Sigmoid colon (tissue), 7 donors: ENCODE measurements around the gene PSG4. TPM values are rescaled to one million over a fixed set of nuclear protein-coding genes. Genes with fewer than 3 reads are reported as not detected.
"Not testable (repeated sequence)": the region's sequence is repeated elsewhere in the genome, so short reads cannot be mapped to it uniquely, and the experiment has no call there.

Source experiments
- DNase-seq: peaks from one replicate; pipeline ENCODE4 v3.0.0-alpha.2; 2019
- H3K27ac ChIP-seq, 4 donors: fragments of 200-600 bp; sonication (generic); one replicate each; pipeline ENCODE4 v1.5.1; 2016 to 2019; ENCODE audit warnings: mild to moderate bottlenecking in 1 of 4
- H3K27me3 ChIP-seq, 3 donors: fragments of 200-600 bp; sonication (generic); one replicate each; pipeline ENCODE4 v1.5.1; 2019; ENCODE audit warnings: mild to moderate bottlenecking in 1 of 3
- H3K36me3 ChIP-seq, 4 donors: fragments of 200-600 bp; sonication (generic); one replicate each; pipeline ENCODE4 v1.5.1; 2016 to 2019
- H3K4me1 ChIP-seq, 4 donors: fragments of 200-600 bp; sonication (generic); one replicate each; pipeline ENCODE4 v1.5.1; 2017 to 2019
- H3K4me3 ChIP-seq, 4 donors: fragments of 200-600 bp; sonication (generic); one replicate each; pipeline ENCODE4 v1.5.1; 2017 to 2019; ENCODE audit warnings: mild to moderate bottlenecking in 2 of 4, moderate library complexity in 1 of 4
- H3K9me3 ChIP-seq, 4 donors: fragments of 200-600 bp in 3 of 4; sonication (generic) in 3 of 4; one replicate each; pipeline versions ENCODE4 v1.5.1 to v1.6.1; 2013 to 2019
- WGBS, 2 donors: extraction: QIAGEN DNeasy Blood & Tissue Kit; methylation state at CpG; one replicate each; pipeline ENCODE4 v1.1.7; 2013; 5-methylcytosine and 5-hydroxymethylcytosine counted together
- intact Hi-C: fragments of 100-400 bp; cut with DNase I; formaldehyde crosslinking; loops from one replicate; pipeline ENCODE4 v1.15.1; 2023
- polyA plus RNA-seq, 3 donors: library from polyadenylated mRNA; stranded (reverse); fragments of 200-250 nt; gene quantifications; one replicate each; pipeline ENCODE4 v1.2.3, GENCODE V29; 2013
- total RNA-seq, 4 donors: library from RNA; depleted of rRNA; stranded (reverse); fragments of >200 nt; gene quantifications; one replicate each; pipeline ENCODE4 v1.1.0, GENCODE V29; 2016
- TF ChIP-seq, protein P1 (sequence below), 4 experiments: fragments of 450-650 bp in 3 of 4; fragments of 200-600 bp in 1 of 4; IDR thresholded peaks; one replicate each; pipeline ENCODE4 v1.5.1; 2016 to 2019; ENCODE audit warnings: antibody characterized with exemption in 4 of 4, mild to moderate bottlenecking in 3 of 4, moderate library complexity in 2 of 4
- donor health status: healthy with polysubstance abuse.
- donor health status: Bipolar disorder and iron deficiency.
- donor health status: healthy.

The PSG4 gene
- total and polyA plus RNA-seq, 7 donors, result not detected

DNA sequence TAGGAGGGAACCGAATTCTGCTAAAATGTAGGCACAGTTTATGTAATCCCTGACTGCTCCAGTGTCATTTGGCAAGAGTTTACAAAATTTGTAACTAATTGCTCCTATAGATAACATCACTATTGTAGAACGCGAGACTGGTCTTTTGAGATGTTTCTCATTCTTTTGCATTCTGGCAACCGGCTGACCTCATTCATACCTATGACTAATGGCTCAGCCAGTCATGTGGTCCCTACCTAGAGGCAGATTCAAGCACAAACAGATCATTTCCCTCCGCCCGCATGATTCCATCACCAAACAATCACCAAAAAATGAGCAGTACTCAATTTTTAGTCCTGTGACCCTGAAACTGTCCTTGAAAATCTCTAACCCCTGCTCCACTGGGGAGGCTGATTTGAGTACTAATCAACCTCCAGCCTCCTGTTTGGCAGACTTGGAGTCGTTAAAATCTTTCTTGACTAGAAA lies 4.1 kb downstream of the PSG4 start:
- H3K27me3 ChIP-seq, H3K4me3 ChIP-seq, DNase-seq, H3K9me3 ChIP-seq, H3K36me3 ChIP-seq, intact Hi-C loops: not testable (repeated sequence)
- peak overlapping the region in 3 of 4 donors; percentile 45 to 72 (median 71) for H3K27ac ChIP-seq
- WGBS, 2 donors, result 74 to 82% methylated on average over 7 of the region's 7 CpGs
- H3K4me1 ChIP-seq, result peaks cover 0 to 26% (median 5%) of the 10 kb centered on the region in 4 donors

DNA sequence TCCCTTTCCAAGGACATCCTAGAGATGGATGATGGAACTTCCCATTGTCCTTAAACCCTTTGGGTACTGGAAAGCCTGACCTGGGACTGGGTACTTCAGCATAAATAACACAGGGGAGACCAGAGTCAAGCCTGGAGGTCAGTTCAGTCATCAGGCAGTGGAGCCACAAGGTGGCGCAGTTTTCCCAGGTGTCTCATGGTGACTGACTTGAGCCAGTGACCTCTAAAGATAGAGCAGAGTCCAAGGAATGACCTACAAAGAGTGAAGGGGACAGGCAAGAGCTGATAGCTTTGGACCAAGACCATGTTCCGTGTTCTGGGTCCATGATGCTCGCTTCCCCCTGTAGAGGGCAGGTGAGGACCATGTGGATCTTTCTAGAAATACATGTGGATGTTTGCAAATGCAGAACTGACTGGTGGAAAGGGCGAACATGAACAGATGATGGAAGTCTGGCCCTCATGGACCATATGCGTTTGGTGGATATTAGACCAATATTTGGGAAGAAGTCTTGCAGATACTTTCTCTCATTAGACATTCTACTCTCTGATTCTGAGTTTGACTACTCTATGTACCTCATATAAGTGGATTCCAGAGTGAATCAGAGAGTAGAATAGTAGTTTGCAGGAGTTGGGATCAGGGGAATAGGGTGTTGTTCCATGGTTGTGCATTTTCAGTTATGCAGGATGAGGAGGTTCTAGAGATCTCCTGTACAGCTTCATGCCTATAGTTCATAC lies 6.6 kb downstream of the PSG4 start:
- H3K27ac ChIP-seq, H3K9me3 ChIP-seq, DNase-seq, H3K36me3 ChIP-seq, H3K4me3 ChIP-seq, H3K27me3 ChIP-seq, intact Hi-C loops: not testable (repeated sequence)
- 48 to 58% methylated on average over 5 of the region's 5 CpGs for WGBS, 2 donors
- peaks cover 0 to 26% (median 5%) of the 10 kb centered on the region in 4 donors for H3K4me1 ChIP-seq

DNA sequence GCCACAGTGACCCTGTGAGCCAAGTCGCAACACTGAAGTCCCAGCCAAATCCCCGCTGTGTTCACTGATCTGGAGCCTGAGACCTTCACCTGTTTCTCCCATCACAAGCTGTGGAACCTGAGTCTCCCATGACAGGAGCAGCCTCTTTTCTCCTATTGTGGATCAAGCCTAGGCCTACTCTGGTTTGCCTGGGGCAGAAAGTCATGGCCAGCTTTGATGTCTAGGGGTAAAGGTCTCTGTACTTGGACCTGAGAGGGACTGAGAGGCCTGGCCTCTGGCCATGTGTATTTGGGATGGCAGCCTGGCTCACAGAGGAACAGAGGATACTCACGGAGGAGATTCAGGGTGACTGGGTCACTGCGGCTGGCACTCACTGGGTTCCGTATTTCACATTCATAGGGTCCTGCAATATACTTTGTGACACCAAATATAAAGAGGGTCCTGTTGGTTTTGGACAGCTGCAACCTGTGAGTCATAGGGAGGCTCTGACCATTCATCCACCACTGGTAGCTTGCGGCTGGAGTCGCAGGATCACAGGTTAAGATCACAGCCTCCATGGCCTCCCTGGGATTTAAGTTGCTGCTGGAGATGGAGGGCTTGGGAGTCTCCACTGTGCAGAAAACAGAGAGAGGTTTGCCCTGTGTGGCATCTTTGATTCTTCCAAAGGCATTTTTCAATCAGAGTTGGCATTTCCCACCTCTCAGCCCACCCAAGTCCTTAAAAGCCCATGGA lies 7.6 kb downstream of the PSG4 start:
- DNase-seq, intact Hi-C loops, H3K27ac ChIP-seq, H3K27me3 ChIP-seq, H3K4me3 ChIP-seq, H3K9me3 ChIP-seq, H3K36me3 ChIP-seq: not testable (repeated sequence)
- WGBS, 2 donors, result 88 to 91% methylated on average over 4 to 6 of the region's 7 CpGs
- H3K4me1 ChIP-seq, result peaks cover 0 to 20% (median 5%) of the 10 kb centered on the region in 4 donors

DNA sequence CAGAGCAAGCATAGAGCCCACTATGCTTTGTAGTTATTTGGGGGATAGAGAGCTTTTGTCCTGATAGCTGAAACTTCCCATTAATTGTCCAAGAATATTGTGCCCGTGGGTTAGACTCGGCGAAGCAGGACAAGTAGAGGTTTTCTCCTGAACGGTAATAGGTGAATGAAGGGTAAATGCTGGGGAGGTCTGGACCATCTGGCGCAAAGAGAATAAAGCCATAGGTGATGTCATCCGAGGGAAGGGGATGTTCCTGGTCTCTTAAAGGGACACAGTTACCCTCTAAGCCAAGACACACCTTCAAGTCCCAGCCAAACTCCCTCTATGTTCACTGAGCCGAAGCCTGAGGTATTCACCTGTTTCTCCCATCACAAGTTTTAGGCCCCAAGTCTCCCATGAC lies 11.0 kb downstream of the PSG4 start:
- H3K27me3 ChIP-seq, H3K4me1 ChIP-seq: not testable (repeated sequence)

DNA sequence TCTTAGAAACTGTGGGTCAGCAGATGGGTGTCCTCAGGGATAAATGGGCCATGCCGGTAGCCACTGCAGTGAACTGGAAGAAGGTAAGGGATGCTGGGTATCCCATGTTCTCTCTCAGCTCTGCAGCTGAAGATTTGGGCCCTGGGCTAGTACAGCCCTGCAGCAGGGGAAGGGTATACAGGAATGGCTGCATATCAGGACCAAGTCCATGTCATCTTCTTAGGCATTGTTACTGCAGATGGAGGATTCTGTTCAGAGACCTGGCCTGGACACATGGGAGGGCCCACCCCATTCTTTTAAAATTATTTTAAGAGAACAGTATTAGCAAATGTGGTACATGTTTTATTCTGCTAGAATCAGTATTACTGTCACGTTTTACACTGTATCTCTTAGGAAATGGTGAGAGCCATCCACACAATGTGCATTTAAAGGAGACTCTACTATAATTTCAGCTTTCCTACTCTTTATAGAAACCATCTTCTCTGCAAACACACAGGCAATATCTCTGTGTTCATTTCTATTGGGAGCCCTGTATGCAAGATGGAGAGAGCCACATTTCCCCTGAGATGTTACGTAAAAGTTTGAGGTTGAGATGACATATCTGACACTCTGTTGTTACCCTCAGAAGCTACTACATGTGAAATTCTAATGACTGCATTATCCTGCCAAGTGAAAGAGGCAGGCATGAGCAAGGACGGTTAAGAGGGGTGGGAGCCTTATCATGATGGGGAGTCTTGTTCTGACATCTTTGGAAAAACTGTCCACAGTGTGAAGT lies 12.9 kb downstream of the PSG4 start:
- intact Hi-C loops, result not testable (repeated sequence)

More for the DNA sequence above, 11.0 kb downstream of the PSG4 start:
- WGBS, 2 donors, result 81 to 83% methylated on average over 7 of the region's 7 CpGs
- DNase-seq, H3K27ac ChIP-seq, H3K9me3 ChIP-seq, H3K4me3 ChIP-seq, H3K36me3 ChIP-seq, intact Hi-C loops: not testable (repeated sequence)

DNA sequence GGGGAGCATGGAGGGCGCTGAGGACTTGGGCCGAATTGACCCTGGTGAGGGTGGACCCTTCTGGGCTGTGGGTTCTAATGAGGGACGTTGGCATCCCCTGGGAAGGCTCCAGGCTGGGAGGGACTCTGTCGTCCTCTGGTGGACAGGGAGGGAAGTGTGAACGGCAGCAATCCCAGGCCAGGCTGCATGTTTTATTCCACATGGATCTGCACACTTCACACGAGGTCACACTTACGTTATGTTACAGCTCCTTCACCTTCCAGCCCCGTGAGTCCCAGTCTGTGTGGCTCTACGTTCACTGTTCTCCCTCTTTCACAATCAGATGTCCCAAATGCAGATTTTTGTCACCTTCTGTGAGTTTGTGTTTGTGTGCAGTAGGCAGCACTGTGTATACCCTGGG lies 17.3 kb downstream of the PSG4 start:
- H3K4me3 ChIP-seq, H3K27me3 ChIP-seq, H3K27ac ChIP-seq, H3K9me3 ChIP-seq, intact Hi-C loops, H3K36me3 ChIP-seq, DNase-seq: not testable (repeated sequence)
- peaks cover 0 to 10% (median 0%) of the 10 kb centered on the region in 4 donors for H3K4me1 ChIP-seq
- 46 to 62% methylated on average over 9 of the region's 9 CpGs for WGBS, 2 donors
- TF ChIP-seq, protein P1, sequence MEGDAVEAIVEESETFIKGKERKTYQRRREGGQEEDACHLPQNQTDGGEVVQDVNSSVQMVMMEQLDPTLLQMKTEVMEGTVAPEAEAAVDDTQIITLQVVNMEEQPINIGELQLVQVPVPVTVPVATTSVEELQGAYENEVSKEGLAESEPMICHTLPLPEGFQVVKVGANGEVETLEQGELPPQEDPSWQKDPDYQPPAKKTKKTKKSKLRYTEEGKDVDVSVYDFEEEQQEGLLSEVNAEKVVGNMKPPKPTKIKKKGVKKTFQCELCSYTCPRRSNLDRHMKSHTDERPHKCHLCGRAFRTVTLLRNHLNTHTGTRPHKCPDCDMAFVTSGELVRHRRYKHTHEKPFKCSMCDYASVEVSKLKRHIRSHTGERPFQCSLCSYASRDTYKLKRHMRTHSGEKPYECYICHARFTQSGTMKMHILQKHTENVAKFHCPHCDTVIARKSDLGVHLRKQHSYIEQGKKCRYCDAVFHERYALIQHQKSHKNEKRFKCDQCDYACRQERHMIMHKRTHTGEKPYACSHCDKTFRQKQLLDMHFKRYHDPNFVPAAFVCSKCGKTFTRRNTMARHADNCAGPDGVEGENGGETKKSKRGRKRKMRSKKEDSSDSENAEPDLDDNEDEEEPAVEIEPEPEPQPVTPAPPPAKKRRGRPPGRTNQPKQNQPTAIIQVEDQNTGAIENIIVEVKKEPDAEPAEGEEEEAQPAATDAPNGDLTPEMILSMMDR (IDR thresholded peaks at IDR 0.05), result peak in 1 of 4 experiments; percentile 14

More for the DNA sequence above, 12.9 kb downstream of the PSG4 start:
- not testable (repeated sequence) for H3K4me1 ChIP-seq, H3K4me3 ChIP-seq, H3K27ac ChIP-seq, H3K27me3 ChIP-seq, H3K36me3 ChIP-seq, DNase-seq, H3K9me3 ChIP-seq
- 62 to 66% methylated on average over 4 of the region's 4 CpGs for whole genome bisulfite sequencing, 2 donors

DNA sequence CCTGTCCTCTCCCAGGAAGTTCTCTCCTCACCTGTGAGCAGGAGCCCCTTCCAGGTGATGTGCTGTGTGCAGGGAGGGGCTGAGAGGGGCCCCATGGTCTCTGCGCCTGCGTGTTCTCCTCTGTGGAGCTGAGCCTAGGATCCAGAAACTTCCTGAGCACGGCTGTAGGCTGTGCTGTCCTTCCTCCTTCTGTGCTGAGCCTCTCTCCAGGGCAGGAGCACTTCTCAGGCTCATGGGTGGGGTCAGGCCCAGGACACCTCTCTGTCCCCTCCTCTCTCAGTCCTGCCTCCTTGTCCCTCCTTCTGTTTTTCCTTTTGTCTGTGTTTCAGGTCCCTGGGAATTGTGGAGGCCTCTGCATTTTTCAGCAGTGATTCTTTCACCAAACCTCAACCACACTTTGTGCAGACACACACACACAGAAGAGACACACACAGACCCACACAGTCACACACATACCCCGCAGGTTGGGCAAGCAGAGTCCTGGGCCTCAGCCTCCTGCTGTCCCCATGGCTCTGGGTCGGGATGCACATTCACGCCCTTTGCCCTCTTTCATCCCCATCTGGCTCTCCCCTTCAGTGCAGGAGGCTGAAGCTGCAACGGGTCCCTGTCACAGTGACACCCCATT lies 19.0 kb downstream of the PSG4 start, which contains the start of gene PSG5:
PSG5 (minus strand) TSS at position 226 of the 625 bp plus-strand sequence; CDS start at position 95, 131 bp downstream.
- H3K36me3 ChIP-seq, H3K4me3 ChIP-seq, intact Hi-C loops, DNase-seq, H3K27me3 ChIP-seq, H3K9me3 ChIP-seq, H3K27ac ChIP-seq: not testable (repeated sequence)
- H3K4me1 ChIP-seq, result peaks cover 0 to 15% (median 7%) of the 10 kb centered on the region in 4 donors
- WGBS, 2 donors, result 55 to 70% methylated on average over 7 of the region's 7 CpGs
